Lower leg skin (tissue), 4 donors: Measurements from ENCODE around the gene DGUOK. TPM values are rescaled to one million over a fixed set of nuclear protein-coding genes. Genes with fewer than 3 reads are reported as not detected.

Experiments used
- DNase-seq, 2 donors: peaks; one replicate each; pipeline ENCODE4 v3.0.0-alpha.2; 2019; ENCODE audit warnings: low spot score in 2 of 2
- H3K4me3 ChIP-seq: fragments of 200-600 bp; sonication (generic); 2 replicates; pipeline ENCODE4 v1.5.1; 2017; ENCODE audit warnings: mild to moderate bottlenecking, low read depth; ENCODE audit not compliant: poor library complexity, severe bottlenecking
- POLR2A ChIP-seq, 2 donors: fragments of 450-650 bp; IDR thresholded peaks; one replicate each; pipeline ENCODE4 v1.6.1; 2016 to 2017; ENCODE audit warnings: antibody characterized with exemption in 2 of 2, mild to moderate bottlenecking in 1 of 2, moderate library complexity in 1 of 2
- WGBS, 2 donors: methylation state at CpG; one replicate each; pipeline ENCODE4 v1.1.5; 2018; 5-methylcytosine and 5-hydroxymethylcytosine counted together
- intact Hi-C: fragments of 100-400 bp; cut with DNase I; formaldehyde crosslinking; loops from one replicate; pipeline ENCODE4 v1.15.0; 2023; ENCODE audit warnings: low total_unique reads
- total RNA-seq, 4 donors: library from RNA; depleted of rRNA; stranded (reverse); fragments of >200 nt; gene quantifications; one replicate each; pipeline ENCODE4 v1.1.0, GENCODE V29; 2016
- TF ChIP-seq, protein P1 (sequence below), 3 donors: fragments of 450-650 bp; IDR thresholded peaks; one replicate each; pipeline ENCODE4 v1.5.1; 2016; ENCODE audit warnings: antibody characterized with exemption in 3 of 3, mild to moderate bottlenecking in 3 of 3, moderate library complexity in 2 of 3

Gene DGUOK
- total RNA-seq, 4 donors from 2014 or later: 34.4 to 73.2 (median 48.0) TPM

DNA sequence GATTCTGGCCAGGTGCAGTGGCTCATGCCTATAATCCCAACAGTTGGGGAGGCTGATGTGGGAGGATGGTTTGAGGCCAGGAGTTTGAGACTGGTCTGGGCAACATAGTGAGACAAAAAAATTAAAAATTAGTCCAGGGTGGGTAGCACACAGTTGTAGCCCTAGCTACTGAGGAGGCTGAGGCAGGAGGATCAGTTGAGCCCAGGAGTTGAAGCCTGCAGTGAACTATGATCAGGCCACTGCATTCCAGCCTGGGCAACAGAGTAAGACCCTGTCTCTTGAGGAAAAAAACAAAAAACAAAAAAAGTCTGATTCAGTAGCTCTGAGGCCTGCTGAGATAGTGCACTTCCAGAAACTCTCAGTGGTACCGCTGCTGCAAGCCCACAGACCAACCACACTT, 50.1 kb downstream of the DGUOK start:
- intact Hi-C loops: no loop called here
- WGBS, 2 donors: 96 to 100% methylated on average over 1 of the region's 1 CpG
- TF ChIP-seq POLR2A (IDR thresholded peaks at IDR 0.05): no peak
- TF ChIP-seq, protein P1, sequence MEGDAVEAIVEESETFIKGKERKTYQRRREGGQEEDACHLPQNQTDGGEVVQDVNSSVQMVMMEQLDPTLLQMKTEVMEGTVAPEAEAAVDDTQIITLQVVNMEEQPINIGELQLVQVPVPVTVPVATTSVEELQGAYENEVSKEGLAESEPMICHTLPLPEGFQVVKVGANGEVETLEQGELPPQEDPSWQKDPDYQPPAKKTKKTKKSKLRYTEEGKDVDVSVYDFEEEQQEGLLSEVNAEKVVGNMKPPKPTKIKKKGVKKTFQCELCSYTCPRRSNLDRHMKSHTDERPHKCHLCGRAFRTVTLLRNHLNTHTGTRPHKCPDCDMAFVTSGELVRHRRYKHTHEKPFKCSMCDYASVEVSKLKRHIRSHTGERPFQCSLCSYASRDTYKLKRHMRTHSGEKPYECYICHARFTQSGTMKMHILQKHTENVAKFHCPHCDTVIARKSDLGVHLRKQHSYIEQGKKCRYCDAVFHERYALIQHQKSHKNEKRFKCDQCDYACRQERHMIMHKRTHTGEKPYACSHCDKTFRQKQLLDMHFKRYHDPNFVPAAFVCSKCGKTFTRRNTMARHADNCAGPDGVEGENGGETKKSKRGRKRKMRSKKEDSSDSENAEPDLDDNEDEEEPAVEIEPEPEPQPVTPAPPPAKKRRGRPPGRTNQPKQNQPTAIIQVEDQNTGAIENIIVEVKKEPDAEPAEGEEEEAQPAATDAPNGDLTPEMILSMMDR (IDR thresholded peaks at IDR 0.05): no peak
- DNase-seq: no peak
- H3K4me3 ChIP-seq: no peak overlapping the region

DNA sequence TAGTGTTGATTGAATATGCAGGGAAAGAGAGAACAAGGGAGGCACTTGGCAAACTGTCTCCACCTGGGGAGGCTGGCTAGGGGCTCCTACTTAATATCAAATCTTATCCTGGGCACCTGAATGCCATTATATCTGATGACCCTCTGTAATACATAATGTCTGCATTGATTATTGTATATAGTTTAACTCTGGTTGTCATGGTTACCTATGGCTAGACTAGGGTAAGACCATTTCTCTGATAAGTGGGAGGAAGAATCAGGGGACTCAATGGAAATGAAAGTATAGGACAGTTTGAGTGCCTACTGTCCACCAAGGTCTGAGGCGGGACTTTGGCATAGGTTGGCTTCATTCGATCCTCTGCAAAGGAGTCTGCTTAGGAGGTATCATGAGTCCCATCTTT, 50.8 kb downstream of the DGUOK start:
- WGBS, 2 donors: 89 to 98% methylated on average over 2 of the region's 2 CpGs
- intact Hi-C loops: no loop called here
- no peak for DNase-seq
- TF ChIP-seq, protein P1 (IDR thresholded peaks at IDR 0.05): no peak
- no peak for TF ChIP-seq POLR2A (IDR thresholded peaks at IDR 0.05)
- H3K4me3 ChIP-seq: no peak overlapping the region

DNA sequence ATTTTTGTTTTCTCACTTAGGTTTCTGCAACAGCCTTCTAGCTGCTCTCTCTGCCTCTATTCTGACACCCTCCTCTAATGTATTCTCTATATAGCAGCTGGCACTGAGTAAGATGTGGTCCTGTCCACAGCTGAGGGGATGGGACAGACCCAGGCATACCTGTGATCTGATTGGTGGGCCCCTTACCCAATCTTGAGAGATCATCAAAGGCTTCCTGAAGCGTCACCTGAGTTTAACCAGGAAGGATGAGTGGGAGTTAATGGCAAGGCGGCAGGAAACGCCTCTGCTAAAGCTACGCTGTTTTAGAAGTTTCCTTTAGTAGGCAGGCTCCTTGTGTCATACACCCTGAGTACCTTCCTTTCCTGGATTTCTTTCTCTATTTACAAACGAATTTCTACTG, 52.3 kb downstream of the DGUOK start:
- 60 to 64% methylated on average over 5 of the region's 5 CpGs for WGBS, 2 donors
- intact Hi-C loops: no loop called here
- H3K4me3 ChIP-seq: no peak overlapping the region
- no peak for DNase-seq
- TF ChIP-seq, protein P1 (IDR thresholded peaks at IDR 0.05): no peak
- no peak for TF ChIP-seq POLR2A (IDR thresholded peaks at IDR 0.05)

DNA sequence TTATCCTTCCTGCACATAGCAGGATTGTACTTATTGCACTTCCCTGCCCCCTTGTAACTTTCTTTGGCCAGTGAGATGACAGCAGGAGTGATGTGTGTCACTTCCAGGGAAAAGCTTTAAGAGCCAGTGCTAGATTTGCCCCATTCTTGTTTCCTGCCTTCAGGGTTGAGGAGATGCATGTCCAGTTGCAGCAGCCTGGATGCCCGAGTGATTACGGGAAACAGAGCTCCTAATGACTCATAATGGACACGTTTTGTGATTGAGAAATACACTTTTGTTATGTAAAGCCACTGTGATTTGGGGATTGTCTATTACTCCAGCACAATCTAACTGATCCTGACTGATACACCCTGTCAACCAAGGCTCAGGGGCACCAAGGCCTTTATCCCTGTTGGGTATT, 53.0 kb downstream of the DGUOK start:
- TF ChIP-seq, protein P1 (IDR thresholded peaks at IDR 0.05): no peak
- TF ChIP-seq POLR2A (IDR thresholded peaks at IDR 0.05): no peak
- no peak for DNase-seq
- intact Hi-C loops: loop anchor here (10.0 kb wide), 1 partner anchor 45 kb away; no protein-coding TSS in a partner anchor
- no peak overlapping the region for H3K4me3 ChIP-seq
- WGBS, 2 donors: 15 to 18% methylated on average over 3 of the region's 3 CpGs

DNA sequence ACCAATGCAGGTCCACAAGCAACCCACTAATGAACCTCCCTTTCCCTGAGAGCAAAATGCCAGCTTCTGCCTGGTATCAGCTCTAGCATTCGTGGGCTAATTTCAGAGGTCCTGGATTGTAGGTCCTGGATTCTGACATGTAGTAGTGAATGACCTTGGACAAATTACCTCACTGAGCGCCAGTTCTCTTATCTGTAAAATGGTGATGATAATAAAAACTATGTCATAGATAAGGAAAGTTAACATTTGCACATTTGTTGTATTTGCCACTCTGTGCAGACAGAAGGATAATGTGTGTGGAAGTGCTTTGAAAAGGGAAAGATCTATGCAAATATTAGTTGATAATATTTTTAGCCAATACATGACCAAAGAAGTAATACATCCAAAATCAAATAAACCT, 53.9 kb downstream of the DGUOK start:
- WGBS, 2 donors: 80 to 85% methylated on average over 2 of the region's 2 CpGs
- intact Hi-C loops: loop anchor here (10.0 kb wide), 1 partner anchor 46 kb away; no protein-coding TSS in a partner anchor
- no peak overlapping the region for H3K4me3 ChIP-seq
- DNase-seq: no peak
- TF ChIP-seq POLR2A (IDR thresholded peaks at IDR 0.05): no peak
- TF ChIP-seq, protein P1 (IDR thresholded peaks at IDR 0.05): no peak
